SU-DHL-6 (cell line): ENCODE measurements around the gene ACVR1B.

Experiments used
- H2AFZ ChIP-seq: fragments of 200-600 bp; sonication (generic); 2 replicates; pipeline ENCODE4 v1.6.1; 2014; ENCODE audit warnings: low read depth, mild to moderate bottlenecking, moderate library complexity, mixed read lengths, antibody characterized with exemption, low read length; ENCODE audit not compliant: severe bottlenecking
- H3F3A ChIP-seq: fragments of 200-600 bp; shearing (Covaris generic); 2 replicates; pipeline ENCODE4 v1.6.0; 2016; ENCODE audit warnings: antibody characterized with exemption, mild to moderate bottlenecking; ENCODE audit not compliant: insufficient read depth
- H3K27ac ChIP-seq: fragments of 200-600 bp; sonication (generic); 2 replicates; pipeline ENCODE4 v1.5.1; 2016; ENCODE audit warnings: low read depth, mild to moderate bottlenecking, low read length, moderate library complexity, mixed read lengths
- H3K27me3 ChIP-seq: fragments of 200-600 bp; sonication (generic), shearing (Covaris generic); 2 replicates; pipeline ENCODE4 v1.6.0; 2014; ENCODE audit warnings: mild to moderate bottlenecking, low read length
- H3K36me3 ChIP-seq: fragments of 200-600 bp; sonication (generic); 2 replicates; pipeline ENCODE4 v1.6.1; 2014; ENCODE audit warnings: mild to moderate bottlenecking, low read length, mixed read lengths
- H3K4me2 ChIP-seq: fragments of 300-600, 200-600 bp; shearing (Covaris generic), sonication (generic); 2 replicates; pipeline ENCODE4 v1.6.0; 2014; ENCODE audit warnings: low read length, low read depth, mild to moderate bottlenecking; ENCODE audit not compliant: poor library complexity, severe bottlenecking
- H3K4me3 ChIP-seq: fragments of 200-600 bp; sonication (generic); 2 replicates; pipeline ENCODE4 v1.5.1; 2014; ENCODE audit warnings: antibody characterized with exemption, low read length, mild to moderate bottlenecking, mixed read lengths; ENCODE audit not compliant: insufficient read depth, poor library complexity, severe bottlenecking
- H3K79me2 ChIP-seq: fragments of 200-600 bp; sonication (generic); 2 replicates; pipeline ENCODE4 v1.6.1; 2014; ENCODE audit warnings: mild to moderate bottlenecking, low read length, moderate library complexity; ENCODE audit not compliant: insufficient read depth
- H3K9ac ChIP-seq: fragments of 200-600 bp; sonication (generic); 2 replicates; pipeline ENCODE4 v1.7.0; 2014; ENCODE audit warnings: mild to moderate bottlenecking, low read length
- H3K9me2 ChIP-seq: fragments of 200-600 bp; sonication (generic); replicated peaks from 2 replicates; pipeline ENCODE4 v1.6.1; 2014; ENCODE audit warnings: low read length; ENCODE audit not compliant: insufficient read depth
- H3K9me3 ChIP-seq: fragments of 200-600 bp; sonication (generic); 2 replicates; pipeline ENCODE4 v1.6.1; 2014; ENCODE audit warnings: low read length, mixed read lengths; ENCODE audit not compliant: insufficient read depth
- H4K20me1 ChIP-seq: fragments of 200-600 bp; sonication (generic); 2 replicates; pipeline ENCODE4 v1.6.1; 2014; ENCODE audit warnings: low read depth, mild to moderate bottlenecking, antibody characterized with exemption, low read length, moderate library complexity, mixed read lengths
- EZH2phosphoT487 ChIP-seq: fragments of 200-600 bp; sonication (generic), shearing (Covaris generic); conservative IDR thresholded peaks from 2 replicates; pipeline ENCODE4 v1.6.1; 2018; ENCODE audit warnings: mild to moderate bottlenecking, antibody characterized with exemption, low read length, moderate library complexity, mixed read lengths
- TF ChIP-seq, protein P1 (sequence below): fragments of 200-600 bp; sonication (generic); IDR thresholded peaks from one replicate; pipeline ENCODE4 v1.5.1; 2017; ENCODE audit warnings: antibody characterized with exemption, mild to moderate bottlenecking, low read length, moderate library complexity; ENCODE audit not compliant: insufficient read depth, poor library complexity, severe bottlenecking

ACVR1B gene

DNA sequence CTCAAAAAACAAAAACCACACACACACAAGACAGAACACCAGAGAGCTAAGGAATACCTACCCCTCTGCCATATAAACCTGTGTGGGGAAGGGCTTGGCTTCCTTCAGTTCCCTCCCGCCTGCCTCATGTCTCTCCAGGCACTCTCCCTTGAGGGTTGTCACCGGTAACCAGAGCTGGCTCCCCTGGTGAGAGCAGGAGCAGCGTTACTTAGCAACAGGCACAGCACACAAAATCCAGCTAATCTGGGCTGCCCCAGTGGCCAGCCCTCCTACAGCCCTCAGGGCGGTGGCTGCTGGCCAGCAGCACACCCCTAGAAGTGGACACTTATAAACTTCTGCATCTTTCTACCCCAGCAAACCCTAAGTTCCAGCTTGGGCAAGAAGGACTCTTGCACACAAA lies 78.2 kb downstream of the ACVR1B start:
- Histone ChIP-seq H3K36me3 (no peaks in the 10 kb centered on the region), H3K4me3 (no peak overlapping the region), H3K9ac (no peak overlapping the region), H3K9me2 (no peaks in the 10 kb centered on the region), H3K9me3 (no peaks in the 10 kb centered on the region), H2AFZ (no peak overlapping the region), H3K27ac (no peak overlapping the region), H3F3A (peaks cover 15% of the 10 kb centered on the region), H3K79me2 (no peaks in the 10 kb centered on the region), H4K20me1 (no peaks in the 10 kb centered on the region), H3K4me2 (no peak overlapping the region), H3K27me3 (no peaks in the 10 kb centered on the region)
- TF ChIP-seq EZH2phosphoT487 = no peak
- TF ChIP-seq, protein P1, sequence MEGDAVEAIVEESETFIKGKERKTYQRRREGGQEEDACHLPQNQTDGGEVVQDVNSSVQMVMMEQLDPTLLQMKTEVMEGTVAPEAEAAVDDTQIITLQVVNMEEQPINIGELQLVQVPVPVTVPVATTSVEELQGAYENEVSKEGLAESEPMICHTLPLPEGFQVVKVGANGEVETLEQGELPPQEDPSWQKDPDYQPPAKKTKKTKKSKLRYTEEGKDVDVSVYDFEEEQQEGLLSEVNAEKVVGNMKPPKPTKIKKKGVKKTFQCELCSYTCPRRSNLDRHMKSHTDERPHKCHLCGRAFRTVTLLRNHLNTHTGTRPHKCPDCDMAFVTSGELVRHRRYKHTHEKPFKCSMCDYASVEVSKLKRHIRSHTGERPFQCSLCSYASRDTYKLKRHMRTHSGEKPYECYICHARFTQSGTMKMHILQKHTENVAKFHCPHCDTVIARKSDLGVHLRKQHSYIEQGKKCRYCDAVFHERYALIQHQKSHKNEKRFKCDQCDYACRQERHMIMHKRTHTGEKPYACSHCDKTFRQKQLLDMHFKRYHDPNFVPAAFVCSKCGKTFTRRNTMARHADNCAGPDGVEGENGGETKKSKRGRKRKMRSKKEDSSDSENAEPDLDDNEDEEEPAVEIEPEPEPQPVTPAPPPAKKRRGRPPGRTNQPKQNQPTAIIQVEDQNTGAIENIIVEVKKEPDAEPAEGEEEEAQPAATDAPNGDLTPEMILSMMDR = no peak

DNA sequence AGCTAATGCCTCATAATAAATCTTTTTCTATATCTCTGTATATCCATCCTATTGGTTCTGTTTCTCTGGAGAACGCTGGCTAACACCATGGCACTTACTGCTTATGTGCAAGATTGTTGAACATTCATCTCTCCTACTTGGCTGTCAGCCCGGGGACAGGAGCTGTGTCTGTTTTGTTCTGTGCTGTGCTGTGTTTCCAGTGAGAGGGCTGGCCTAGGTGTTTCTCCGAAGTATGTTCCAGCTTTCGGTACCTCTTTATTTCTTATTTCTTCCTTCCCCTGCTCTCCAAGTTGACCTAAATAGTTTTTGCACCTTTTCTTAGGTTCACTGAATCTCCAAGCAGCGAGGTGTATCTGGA lies 80.9 kb downstream of the ACVR1B start:
- no peak for TF ChIP-seq EZH2phosphoT487
- TF ChIP-seq, protein P1 = no peak
- Histone ChIP-seq H3K9me2 (no peaks in the 10 kb centered on the region), H3K9ac (peak overlapping the region; percentile 33; the same call in 1 of the 2 replicates), H3K27ac (no peak overlapping the region), H3K27me3 (no peaks in the 10 kb centered on the region), H3F3A (peaks cover 23% of the 10 kb centered on the region), H3K79me2 (no peaks in the 10 kb centered on the region), H3K9me3 (no peaks in the 10 kb centered on the region), H3K36me3 (no peaks in the 10 kb centered on the region), H4K20me1 (no peaks in the 10 kb centered on the region), H2AFZ (peak overlapping the region; percentile 55), H3K4me3 (peak overlapping the region; percentile 13), H3K4me2 (peak overlapping the region; percentile 66)

DNA sequence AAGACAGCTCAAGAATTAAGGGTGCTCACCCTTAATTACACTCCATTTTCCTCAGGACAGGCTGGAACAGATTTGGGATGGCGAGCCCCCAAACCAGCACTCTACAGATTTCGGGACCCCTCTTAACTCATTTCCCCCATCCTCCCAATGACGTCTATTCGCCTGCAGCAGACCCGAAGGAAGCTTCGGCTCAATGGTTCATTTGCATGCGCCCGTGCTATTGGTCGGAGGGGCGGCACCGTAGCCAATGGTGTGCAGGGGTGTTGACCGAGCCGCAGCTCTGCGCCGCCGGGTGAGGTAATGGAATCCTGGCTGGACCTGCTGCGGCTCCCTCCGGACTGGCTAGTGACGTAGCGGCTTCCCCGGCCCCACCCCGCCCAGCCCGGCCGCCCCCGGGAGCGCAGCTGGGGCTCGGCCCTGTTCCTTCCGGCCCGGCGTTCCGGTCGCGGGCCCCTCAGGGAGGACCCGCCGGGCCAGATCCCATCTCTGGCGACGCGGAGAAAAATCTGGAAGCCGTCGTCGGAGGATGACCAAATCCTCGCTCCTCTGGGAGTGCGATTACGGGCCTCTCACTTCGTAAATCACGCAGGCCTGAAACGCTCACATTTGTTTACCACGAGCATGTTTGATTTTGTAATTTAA lies 81.4 kb downstream of the ACVR1B start:
- no peaks in the 10 kb centered on the region for H3K79me2 ChIP-seq
- H4K20me1 ChIP-seq = no peaks in the 10 kb centered on the region
- peak overlapping the region; percentile 33 for H3K9ac ChIP-seq
- peak overlapping the region; percentile 66 for H3K4me2 ChIP-seq
- peak overlapping the region; percentile 40 for H3K4me3 ChIP-seq
- H3K36me3 ChIP-seq = no peaks in the 10 kb centered on the region
- peaks cover 23% of the 10 kb centered on the region for H3F3A ChIP-seq
- TF ChIP-seq, protein P1 = no peak
- TF ChIP-seq EZH2phosphoT487 = no peak
- no peaks in the 10 kb centered on the region for H3K9me2 ChIP-seq
- H3K27me3 ChIP-seq = no peaks in the 10 kb centered on the region
- no peak overlapping the region for H3K27ac ChIP-seq
- peak overlapping the region; percentile 55 for H2AFZ ChIP-seq
- H3K9me3 ChIP-seq = no peaks in the 10 kb centered on the region
